B cell (primary cell): ENCODE results near the gene IRF1. TPM values are rescaled to one million over a fixed set of nuclear protein-coding genes. Genes with fewer than 3 reads are reported as not detected.
A peak's percentile ranks its signal among the peaks of the same experiment; 100 is the strongest.

Experiments
- ATAC-seq: fragments of 200-7000 bp; cut with Tn5 transposase; one replicate; pipeline ENCODE4 v1.10.0; 2021; ENCODE audit warnings: low read depth, mild to moderate bottlenecking, moderate number of reproducible peaks, moderate library complexity
- CTCF ChIA-PET: fragments of 350-600 bp; sonication (Branson Sonifier 250); formaldehyde crosslinking; loops from one replicate; lab custom pipeline; 2021; ENCODE audit warnings: antibody characterized with exemption, inconsistent platforms; lab: Charles Lee
- POLR2A ChIA-PET: fragments of 350-600 bp; sonication (Branson Sonifier 250); formaldehyde crosslinking; loops from one replicate; lab custom pipeline; 2021; ENCODE audit warnings: antibody characterized with exemption; lab: Charles Lee
- DNase-seq: peaks from one replicate; pipeline ENCODE4 v3.0.0; 2013
- H2AFZ ChIP-seq: 2 replicates; pipeline ENCODE4 v1.6.1; 2012; ENCODE audit warnings: mild to moderate bottlenecking, low read depth, low read length; ENCODE audit not compliant: insufficient read depth, poor library complexity, severe bottlenecking
- H3K27ac ChIP-seq, 2 donors: 1 replicate in 1 of 2; 2 replicates in 1 of 2; pipeline ENCODE4 v1.5.1; 2012 to 2013; ENCODE audit warnings: low read length in 2 of 2, mild to moderate bottlenecking in 2 of 2, moderate library complexity in 1 of 2
- H3K27me3 ChIP-seq, 4 experiments: fragments of 200-600 bp in 1 of 4; sonication (generic) in 1 of 4; replicated peaks in 1 of 4; 1 replicate in 2 of 4; 2 replicates in 2 of 4; pipeline versions ENCODE4 v1.6.1 to v1.7.0; 2013 to 2016; ENCODE audit warnings: low read length in 3 of 4, mild to moderate bottlenecking in 2 of 4, mixed read lengths in 1 of 4, moderate library complexity in 1 of 4; ENCODE audit not compliant: insufficient read depth in 4 of 4, control insufficient read depth in 3 of 4; ENCODE audit errors: control extremely low read depth in 1 of 4
- H3K36me3 ChIP-seq, 2 experiments: replicated peaks in 1 of 2; 1 replicate in 1 of 2; 2 replicates in 1 of 2; pipeline versions ENCODE4 v1.6.1 to v1.7.1; 2013; ENCODE audit warnings: low read length in 1 of 2; ENCODE audit not compliant: insufficient read depth in 2 of 2, control insufficient read depth in 1 of 2; ENCODE audit errors: control extremely low read depth in 1 of 2, extremely low read depth in 1 of 2
- H3K4me1 ChIP-seq, 2 donors: fragments of 200-600 bp in 1 of 2; sonication (generic) in 1 of 2; 1 replicate in 1 of 2; 2 replicates in 1 of 2; pipeline versions ENCODE4 v1.5.1 to v1.6.1; 2013 to 2017; ENCODE audit warnings: low read length in 2 of 2; ENCODE audit not compliant: control insufficient read depth in 2 of 2, insufficient read depth in 2 of 2
- H3K4me2 ChIP-seq: replicated peaks from 2 replicates; pipeline ENCODE3; 2012; ENCODE audit warnings: mild to moderate bottlenecking, low read depth, low read length; ENCODE audit not compliant: poor library complexity, severe bottlenecking
- H3K4me3 ChIP-seq, 5 experiments: fragments of 200-600 bp in 1 of 5; sonication (generic) in 1 of 5; 1 replicate in 3 of 5; 2 replicates in 2 of 5; pipeline versions ENCODE4 v1.5.1 to v1.7.0; 2011 to 2016; ENCODE audit warnings: low read length in 4 of 5, mild to moderate bottlenecking in 4 of 5, low read depth in 2 of 5, control low read depth in 1 of 5, moderate library complexity in 1 of 5; ENCODE audit not compliant: insufficient read depth in 1 of 5; ENCODE audit errors: control extremely low read depth in 1 of 5, extremely low read depth in 1 of 5
- H3K79me2 ChIP-seq: fragments of 200-600 bp; sonication (generic); one replicate; pipeline ENCODE4 v1.6.0; 2016; ENCODE audit warnings: low read length; ENCODE audit not compliant: control insufficient read depth, insufficient read depth
- H3K9ac ChIP-seq: fragments of 200-600 bp; sonication (generic); 2 replicates; pipeline ENCODE4 v1.6.1; 2017; ENCODE audit warnings: mild to moderate bottlenecking, low read length, moderate library complexity
- H3K9me3 ChIP-seq, 3 donors: one replicate each; pipeline versions ENCODE4 v1.6.1 to v1.7.1; 2013; ENCODE audit warnings: low read length in 2 of 3; ENCODE audit not compliant: control insufficient read depth in 2 of 3, insufficient read depth in 1 of 3; ENCODE audit errors: control extremely low read depth in 1 of 3
- H4K20me1 ChIP-seq: 2 replicates; pipeline ENCODE4 v1.6.0; 2012; ENCODE audit warnings: mild to moderate bottlenecking, low read length; ENCODE audit not compliant: insufficient read depth, control insufficient read depth, poor library complexity, severe bottlenecking
- H3K27ac Mint-ChIP-seq: one replicate; pipeline ENCODE4 v1.8.0; 2021; ENCODE audit warnings: mixed read lengths
- H3K27me3 Mint-ChIP-seq: one replicate; pipeline ENCODE4 v1.8.0; 2021; ENCODE audit warnings: mixed read lengths
- H3K4me1 Mint-ChIP-seq: one replicate; pipeline ENCODE4 v1.8.0; 2021; ENCODE audit warnings: mixed read lengths
- H3K4me3 Mint-ChIP-seq: one replicate; pipeline ENCODE4 v1.8.0; 2021; ENCODE audit warnings: mixed read lengths
- H3K9me3 Mint-ChIP-seq: one replicate; pipeline ENCODE4 v1.8.0; 2022; ENCODE audit warnings: mixed read lengths; ENCODE audit not compliant: insufficient read depth
- EZH2 ChIP-seq: IDR thresholded peaks from 2 replicates; pipeline ENCODE4 v1.6.1; 2012; ENCODE audit warnings: borderline replicate concordance, low read depth, mild to moderate bottlenecking, moderate library complexity, low read length; ENCODE audit not compliant: insufficient read depth, poor library complexity, severe bottlenecking
- WGBS: methylation state at CpG from one replicate; pipeline ENCODE4 v1.1.5; 2013; ENCODE audit warnings: missing lambda C conversion rate; ENCODE audit not compliant: insufficient coverage; 5-methylcytosine and 5-hydroxymethylcytosine counted together
- intact Hi-C: fragments of 100-400 bp; cut with micrococcal nuclease; formaldehyde crosslinking; loops from one replicate; pipeline ENCODE4 v1.10.0; 2022
- polyA plus RNA-seq: library from polyadenylated mRNA; depleted of rRNA; stranded (reverse); fragments of >200 nt; gene quantifications from 2 replicates; pipeline ENCODE4 v1.2.3, GENCODE V29; 2012
- total RNA-seq, 2 donors: library from RNA; stranded (reverse); fragments of 120-200 nt in 1 of 2; gene quantifications; 1 replicate in 1 of 2; 2 replicates in 1 of 2; pipeline versions ENCODE4 v1.2.3 to v1.2.4, GENCODE V29; 2013 to 2022
- TF ChIP-seq, protein P1 (sequence below): fragments of 200-600 bp; IDR thresholded peaks from one replicate; pipeline ENCODE4 v1.8.0; 2022; ENCODE audit warnings: antibody characterized with exemption, mild to moderate bottlenecking

The IRF1 gene
- total and polyA plus RNA-seq, 2 donors (not counting 1 experiment from before 2014, with no cell fraction given) = 173 to 306 TPM

DNA sequence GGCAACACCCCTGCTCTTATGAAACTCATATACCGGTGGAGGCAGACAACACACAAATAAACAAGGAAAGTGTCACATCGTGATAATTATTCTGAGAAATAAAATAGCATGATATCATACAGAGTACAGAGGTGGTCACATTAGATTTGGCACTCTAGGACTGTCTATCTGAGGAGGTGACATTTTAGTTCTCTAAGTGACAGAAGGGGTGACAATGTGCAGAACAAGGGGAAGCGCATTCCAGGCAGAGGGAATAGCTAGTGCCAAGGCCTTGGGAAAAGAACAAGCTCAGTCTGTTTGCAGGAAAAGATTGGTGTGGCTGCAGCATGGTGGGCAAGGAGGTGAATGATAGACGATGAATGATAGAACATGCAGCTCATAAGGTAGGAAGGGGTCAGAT is 12.7 kb upstream of the IRF1 start:
- intact Hi-C loops = loop anchor here (5.0 to 10.0 kb wide), 3 partner anchors 208 to 379 kb away; partner anchors contain the start of genes GDF9, SLC22A4 and UQCRQ
- H3K4me1 Mint-ChIP-seq = peaks cover 30% of the 10 kb centered on the region
- no peaks in the 10 kb centered on the region for H3K36me3 ChIP-seq
- no peak overlapping the region for H2AFZ ChIP-seq
- TF ChIP-seq, protein P1, sequence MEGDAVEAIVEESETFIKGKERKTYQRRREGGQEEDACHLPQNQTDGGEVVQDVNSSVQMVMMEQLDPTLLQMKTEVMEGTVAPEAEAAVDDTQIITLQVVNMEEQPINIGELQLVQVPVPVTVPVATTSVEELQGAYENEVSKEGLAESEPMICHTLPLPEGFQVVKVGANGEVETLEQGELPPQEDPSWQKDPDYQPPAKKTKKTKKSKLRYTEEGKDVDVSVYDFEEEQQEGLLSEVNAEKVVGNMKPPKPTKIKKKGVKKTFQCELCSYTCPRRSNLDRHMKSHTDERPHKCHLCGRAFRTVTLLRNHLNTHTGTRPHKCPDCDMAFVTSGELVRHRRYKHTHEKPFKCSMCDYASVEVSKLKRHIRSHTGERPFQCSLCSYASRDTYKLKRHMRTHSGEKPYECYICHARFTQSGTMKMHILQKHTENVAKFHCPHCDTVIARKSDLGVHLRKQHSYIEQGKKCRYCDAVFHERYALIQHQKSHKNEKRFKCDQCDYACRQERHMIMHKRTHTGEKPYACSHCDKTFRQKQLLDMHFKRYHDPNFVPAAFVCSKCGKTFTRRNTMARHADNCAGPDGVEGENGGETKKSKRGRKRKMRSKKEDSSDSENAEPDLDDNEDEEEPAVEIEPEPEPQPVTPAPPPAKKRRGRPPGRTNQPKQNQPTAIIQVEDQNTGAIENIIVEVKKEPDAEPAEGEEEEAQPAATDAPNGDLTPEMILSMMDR = no peak
- no peak for TF ChIP-seq EZH2
- ChIA-PET POLR2A (interaction anchor here (0.6 kb wide), 1 partner anchor 46 kb away, joined by 3 read pairs; no protein-coding TSS in a partner anchor), CTCF (interaction anchor here (1.3 to 13.8 kb wide), 9 partner anchors 14 to 380 kb away, joined by 4 to 528 read pairs (median 48); partner anchors contain the start of gene IRF1)
- no peak overlapping the region for H3K9ac ChIP-seq
- DNase-seq = no peak
- H3K27ac Mint-ChIP-seq = peak overlapping the region; percentile 32
- H3K27ac ChIP-seq = no peak overlapping the region
- H3K4me3 Mint-ChIP-seq = no peak overlapping the region
- peaks cover 4% of the 10 kb centered on the region for H3K27me3 Mint-ChIP-seq
- H4K20me1 ChIP-seq = no peaks in the 10 kb centered on the region
- no peaks in the 10 kb centered on the region for H3K27me3 ChIP-seq
- no peak overlapping the region for H3K4me3 ChIP-seq
- H3K4me2 ChIP-seq = no peak overlapping the region
- no peaks in the 10 kb centered on the region for H3K9me3 ChIP-seq
- 100% methylated on average over 2 of the region's 4 CpGs for WGBS
- no peaks in the 10 kb centered on the region for H3K9me3 Mint-ChIP-seq
- H3K4me1 ChIP-seq = peaks cover 15 to 20% of the 10 kb centered on the region in 2 donors
- no peak for ATAC-seq
- H3K79me2 ChIP-seq = peaks cover 7% of the 10 kb centered on the region
